CD14-positive monocyte (primary cell): Measurements from ENCODE around the gene GPR139. TPM values are rescaled to one million over a fixed set of nuclear protein-coding genes. Genes with fewer than 3 reads are reported as not detected.

Source experiments
- DNase-seq, 3 donors: peaks; one replicate each; pipeline ENCODE4 v3.0.0-alpha.2; 2011 to 2022
- H2AFZ ChIP-seq: 2 replicates; pipeline ENCODE4 v1.6.0; 2012; ENCODE audit warnings: mild to moderate bottlenecking, low read depth, low read length, inconsistent platforms; ENCODE audit not compliant: insufficient read depth, poor library complexity, severe bottlenecking
- H3K27ac ChIP-seq, 2 donors: 1 replicate in 1 of 2; 2 replicates in 1 of 2; pipeline ENCODE4 v1.5.1; 2012 to 2013; ENCODE audit warnings: low read length in 2 of 2, control low read depth in 1 of 2, inconsistent platforms in 1 of 2, low read depth in 1 of 2, mild to moderate bottlenecking in 1 of 2
- H3K27me3 ChIP-seq, 2 donors: one replicate each; pipeline versions ENCODE4 v1.6.0 to v1.6.1; 2011 to 2013; ENCODE audit warnings: low read length in 2 of 2; ENCODE audit not compliant: control insufficient read depth in 2 of 2, insufficient read depth in 2 of 2
- H3K36me3 ChIP-seq, 2 donors: replicated peaks in 1 of 2; 1 replicate in 1 of 2; 2 replicates in 1 of 2; pipeline versions ENCODE4 v1.5.1 to v1.6.1; 2012 to 2013; ENCODE audit warnings: low read length in 2 of 2, control low read depth in 1 of 2, inconsistent platforms in 1 of 2, mild to moderate bottlenecking in 1 of 2; ENCODE audit not compliant: insufficient read depth in 2 of 2, control insufficient read depth in 1 of 2
- H3K4me1 ChIP-seq, 2 donors: 1 replicate in 1 of 2; 2 replicates in 1 of 2; pipeline versions ENCODE4 v1.5.1 to v1.6.1; 2012 to 2013; ENCODE audit warnings: low read length in 2 of 2, control low read depth in 1 of 2, inconsistent platforms in 1 of 2, mild to moderate bottlenecking in 1 of 2, moderate library complexity in 1 of 2; ENCODE audit not compliant: insufficient read depth in 2 of 2, control insufficient read depth in 1 of 2
- H3K4me2 ChIP-seq: replicated peaks from 2 replicates; pipeline ENCODE3; 2012; ENCODE audit warnings: low read length, moderate library complexity, mild to moderate bottlenecking; ENCODE audit not compliant: poor library complexity, severe bottlenecking; ENCODE audit errors: extremely low read depth
- H3K4me3 ChIP-seq, 3 experiments: fragments of 200-600 bp in 1 of 3; sonication (generic) in 1 of 3; replicated peaks in 1 of 3; 1 replicate in 2 of 3; 2 replicates in 1 of 3; pipeline ENCODE4 v1.5.1; 2011 to 2013; ENCODE audit warnings: low read length in 3 of 3, mild to moderate bottlenecking in 3 of 3, control low read depth in 2 of 3, low read depth in 2 of 3, inconsistent platforms in 1 of 3, moderate library complexity in 1 of 3
- H3K79me2 ChIP-seq: 2 replicates; pipeline ENCODE4 v1.6.0; 2012; ENCODE audit warnings: mild to moderate bottlenecking, control low read depth, inconsistent platforms, low read length, moderate library complexity; ENCODE audit not compliant: insufficient read depth
- H3K9ac ChIP-seq: 2 replicates; pipeline ENCODE4 v1.6.0; 2017; ENCODE audit warnings: low read length, mild to moderate bottlenecking; ENCODE audit not compliant: insufficient read depth, poor library complexity, severe bottlenecking
- H3K9me3 ChIP-seq, 2 donors: replicated peaks in 1 of 2; 1 replicate in 1 of 2; 2 replicates in 1 of 2; pipeline versions ENCODE4 v1.5.1 to v1.6.1; 2012 to 2013; ENCODE audit warnings: low read length in 2 of 2, control low read depth in 1 of 2; ENCODE audit not compliant: control insufficient read depth in 1 of 2, insufficient read depth in 1 of 2
- H4K20me1 ChIP-seq: 2 replicates; pipeline ENCODE4 v1.6.0; 2012; ENCODE audit warnings: mild to moderate bottlenecking, low read length, control low read depth, moderate library complexity; ENCODE audit not compliant: insufficient read depth
- H3K27ac Mint-ChIP-seq, 7 donors: one replicate each; pipeline ENCODE4 v1.8.0; 2020; ENCODE audit warnings: mild to moderate bottlenecking in 7 of 7, mixed read lengths in 7 of 7, moderate library complexity in 6 of 7, inconsistent platforms in 2 of 7
- H3K27me3 Mint-ChIP-seq, 3 donors: one replicate each; pipeline ENCODE4 v1.8.0; 2021 to 2022; ENCODE audit warnings: low read depth in 3 of 3, mild to moderate bottlenecking in 3 of 3, mixed read lengths in 3 of 3, moderate library complexity in 3 of 3, inconsistent platforms in 1 of 3
- H3K36me3 Mint-ChIP-seq, 2 donors: one replicate each; pipeline ENCODE4 v1.8.0; 2020; ENCODE audit warnings: mixed read lengths in 2 of 2, inconsistent platforms in 1 of 2, mild to moderate bottlenecking in 1 of 2
- H3K4me1 Mint-ChIP-seq: one replicate; pipeline ENCODE4 v1.8.0; 2020; ENCODE audit warnings: mild to moderate bottlenecking, mixed read lengths
- H3K4me3 Mint-ChIP-seq, 2 donors: one replicate each; pipeline ENCODE4 v1.8.0; 2020; ENCODE audit warnings: mild to moderate bottlenecking in 2 of 2, mixed read lengths in 2 of 2, moderate library complexity in 1 of 2
- H3K9me3 Mint-ChIP-seq, 7 donors: one replicate each; pipeline ENCODE4 v1.8.0; 2020 to 2022; ENCODE audit warnings: mixed read lengths in 7 of 7, mild to moderate bottlenecking in 6 of 7, moderate library complexity in 6 of 7, inconsistent platforms in 2 of 7
- WGBS: methylation state at CpG from one replicate; pipeline ENCODE4 v1.1.5; 2013; ENCODE audit warnings: missing lambda C conversion rate; ENCODE audit not compliant: insufficient coverage; 5-methylcytosine and 5-hydroxymethylcytosine counted together
- intact Hi-C, 2 donors: fragments of 100-400 bp; cut with micrococcal nuclease; formaldehyde crosslinking; loops; one replicate each; pipeline versions ENCODE4 v1.15.0 to v1.15.1; 2023
- polyA plus RNA-seq, 3 donors: library from polyadenylated mRNA; depleted of rRNA in 1 of 3; unstranded in 2 of 3; stranded (reverse) in 1 of 3; fragments of 300-500 nt in 2 of 3; fragments of >200 nt in 1 of 3; fragmentation: Illumina TruSeq in 2 of 3; gene quantifications; 1 replicate in 2 of 3; 2 replicates in 1 of 3; pipeline ENCODE4 v1.2.3, GENCODE V29; 2012 to 2021
- TF ChIP-seq, protein P1 (sequence below): fragments of 200-600 bp; IDR thresholded peaks from one replicate; pipeline ENCODE4 v1.8.0; 2022; ENCODE audit warnings: antibody characterized with exemption, mild to moderate bottlenecking

The GPR139 gene
- polyA plus RNA-seq, 3 donors: not detected

DNA sequence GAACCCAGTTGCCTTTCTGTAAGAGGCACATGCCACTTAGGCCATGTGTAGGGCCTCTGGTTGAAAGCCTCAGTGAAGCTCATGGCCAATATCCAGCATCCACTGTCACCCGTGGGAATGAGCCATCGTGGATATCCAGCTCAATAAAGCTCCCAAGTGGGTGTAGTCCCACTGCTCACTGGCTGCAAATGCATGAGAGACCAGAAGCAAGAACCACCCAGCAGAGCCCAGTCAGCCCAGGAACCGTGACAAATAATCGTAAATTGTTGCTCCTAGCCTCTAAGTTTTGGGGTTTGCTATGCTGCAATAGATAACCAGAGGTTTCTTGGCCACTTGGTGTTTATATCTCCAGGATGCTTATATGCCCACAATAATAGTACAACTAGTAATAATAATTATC is 33.7 kb downstream of the GPR139 start:
- Mint-ChIP-seq H3K4me3 (no peak overlapping the region), H3K27me3 (peaks cover 0 to 5% (median 4%) of the 10 kb centered on the region in 3 donors), H3K9me3 (no peaks in the 10 kb centered on the region), H3K4me1 (no peaks in the 10 kb centered on the region), H3K36me3 (no peaks in the 10 kb centered on the region), H3K27ac (no peak overlapping the region)
- no peaks in the 10 kb centered on the region for H3K9me3 ChIP-seq
- H3K36me3 ChIP-seq: no peaks in the 10 kb centered on the region
- no peak overlapping the region for H2AFZ ChIP-seq
- H4K20me1 ChIP-seq: no peaks in the 10 kb centered on the region
- TF ChIP-seq, protein P1, sequence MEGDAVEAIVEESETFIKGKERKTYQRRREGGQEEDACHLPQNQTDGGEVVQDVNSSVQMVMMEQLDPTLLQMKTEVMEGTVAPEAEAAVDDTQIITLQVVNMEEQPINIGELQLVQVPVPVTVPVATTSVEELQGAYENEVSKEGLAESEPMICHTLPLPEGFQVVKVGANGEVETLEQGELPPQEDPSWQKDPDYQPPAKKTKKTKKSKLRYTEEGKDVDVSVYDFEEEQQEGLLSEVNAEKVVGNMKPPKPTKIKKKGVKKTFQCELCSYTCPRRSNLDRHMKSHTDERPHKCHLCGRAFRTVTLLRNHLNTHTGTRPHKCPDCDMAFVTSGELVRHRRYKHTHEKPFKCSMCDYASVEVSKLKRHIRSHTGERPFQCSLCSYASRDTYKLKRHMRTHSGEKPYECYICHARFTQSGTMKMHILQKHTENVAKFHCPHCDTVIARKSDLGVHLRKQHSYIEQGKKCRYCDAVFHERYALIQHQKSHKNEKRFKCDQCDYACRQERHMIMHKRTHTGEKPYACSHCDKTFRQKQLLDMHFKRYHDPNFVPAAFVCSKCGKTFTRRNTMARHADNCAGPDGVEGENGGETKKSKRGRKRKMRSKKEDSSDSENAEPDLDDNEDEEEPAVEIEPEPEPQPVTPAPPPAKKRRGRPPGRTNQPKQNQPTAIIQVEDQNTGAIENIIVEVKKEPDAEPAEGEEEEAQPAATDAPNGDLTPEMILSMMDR: no peak
- no peak overlapping the region for H3K4me2 ChIP-seq
- no peak overlapping the region for H3K9ac ChIP-seq
- no peak overlapping the region for H3K4me3 ChIP-seq
- WGBS: 64% methylated on average over 3 of the region's 4 CpGs
- no peak for DNase-seq
- intact Hi-C loops: no loop called here
- H3K4me1 ChIP-seq: no peaks in the 10 kb centered on the region
- H3K79me2 ChIP-seq: no peaks in the 10 kb centered on the region
- H3K27ac ChIP-seq: no peak overlapping the region
- no peaks in the 10 kb centered on the region for H3K27me3 ChIP-seq

DNA sequence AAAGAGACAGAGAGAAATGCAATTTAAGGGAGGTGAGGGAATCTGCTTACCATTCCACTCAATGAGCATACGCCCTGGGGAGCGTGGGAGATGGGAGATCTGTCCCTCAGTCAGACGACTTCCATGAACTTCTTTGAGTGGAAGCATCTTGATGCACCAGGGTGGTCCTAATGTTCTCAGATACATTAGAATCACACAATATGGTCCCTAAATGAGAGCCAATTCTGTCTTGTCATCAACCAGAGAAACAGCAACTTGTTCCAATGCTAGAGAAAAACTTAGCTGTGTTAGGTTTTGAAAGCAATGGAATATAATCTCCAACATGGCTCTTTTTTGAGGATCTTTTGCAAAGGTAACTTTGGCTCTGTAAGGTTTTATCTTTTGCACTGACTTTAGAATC is 44.1 kb downstream of the GPR139 start:
- Histone ChIP-seq H3K36me3 (no peaks in the 10 kb centered on the region), H3K9me3 (no peaks in the 10 kb centered on the region), H3K9ac (no peak overlapping the region), H3K4me2 (no peak overlapping the region), H3K27me3 (no peaks in the 10 kb centered on the region), H4K20me1 (no peaks in the 10 kb centered on the region), H3K27ac (no peak overlapping the region), H3K4me1 (no peaks in the 10 kb centered on the region), H3K79me2 (no peaks in the 10 kb centered on the region), H2AFZ (no peak overlapping the region), H3K4me3 (no peak overlapping the region)
- Mint-ChIP-seq H3K4me1 (no peaks in the 10 kb centered on the region), H3K9me3 (peaks cover 0 to 3% (median 3%) of the 10 kb centered on the region in 7 donors), H3K4me3 (no peak overlapping the region), H3K27ac (no peak overlapping the region), H3K36me3 (no peaks in the 10 kb centered on the region), H3K27me3 (peaks cover 1 to 4% (median 4%) of the 10 kb centered on the region in 3 donors)
- intact Hi-C loops: no loop called here
- TF ChIP-seq, protein P1: no peak
- WGBS: no CpG with 5 or more reads among the region's 3 CpGs
- DNase-seq: no peak
